ENCODE results near the gene TRIM17. TPM values are rescaled to one million over a fixed set of nuclear protein-coding genes. Genes with fewer than 3 reads are reported as not detected.

Gene TRIM17
- total RNA-seq, 4 donors from 2014 or later = not detected

- DNase-seq = no peak
- Histone ChIP-seq H3K4me3 (no peak overlapping the region), H3K36me3 (no peaks in the 10 kb centered on the region), H3K27ac (no peak overlapping the region), H3K4me1 (no peaks in the 10 kb centered on the region), H3K9me3 (no peaks in the 10 kb centered on the region), H3K27me3 (peaks cover 6% of the 10 kb centered on the region)
- no peak for TF ChIP-seq POLR2A (IDR thresholded peaks at IDR 0.05)
- TF ChIP-seq, protein P1, sequence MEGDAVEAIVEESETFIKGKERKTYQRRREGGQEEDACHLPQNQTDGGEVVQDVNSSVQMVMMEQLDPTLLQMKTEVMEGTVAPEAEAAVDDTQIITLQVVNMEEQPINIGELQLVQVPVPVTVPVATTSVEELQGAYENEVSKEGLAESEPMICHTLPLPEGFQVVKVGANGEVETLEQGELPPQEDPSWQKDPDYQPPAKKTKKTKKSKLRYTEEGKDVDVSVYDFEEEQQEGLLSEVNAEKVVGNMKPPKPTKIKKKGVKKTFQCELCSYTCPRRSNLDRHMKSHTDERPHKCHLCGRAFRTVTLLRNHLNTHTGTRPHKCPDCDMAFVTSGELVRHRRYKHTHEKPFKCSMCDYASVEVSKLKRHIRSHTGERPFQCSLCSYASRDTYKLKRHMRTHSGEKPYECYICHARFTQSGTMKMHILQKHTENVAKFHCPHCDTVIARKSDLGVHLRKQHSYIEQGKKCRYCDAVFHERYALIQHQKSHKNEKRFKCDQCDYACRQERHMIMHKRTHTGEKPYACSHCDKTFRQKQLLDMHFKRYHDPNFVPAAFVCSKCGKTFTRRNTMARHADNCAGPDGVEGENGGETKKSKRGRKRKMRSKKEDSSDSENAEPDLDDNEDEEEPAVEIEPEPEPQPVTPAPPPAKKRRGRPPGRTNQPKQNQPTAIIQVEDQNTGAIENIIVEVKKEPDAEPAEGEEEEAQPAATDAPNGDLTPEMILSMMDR (IDR thresholded peaks at IDR 0.05) = no peak
- TF ChIP-seq EP300 (IDR thresholded peaks at IDR 0.05; ENCODE audit: low read depth) = no peak
- TF ChIP-seq POLR2AphosphoS5 (IDR thresholded peaks at IDR 0.05) = no peak
- WGBS, 2 donors (ENCODE audit: low coverage in 1 of 2) = 71% methylated on average over 14 of the region's 18 CpGs; no CpG with 5 or more reads in 1 of the 2 donors
- in situ Hi-C loops (cut with MboI; ENCODE audit: low pct_ligation_motif_present in 1 of 4, low pct_unique_long_range_greater_than_20kb in 1 of 4, low sequenced_read_pairs in 3 of 4) (no loop called here), intact Hi-C loops (cut with DNase I; ENCODE audit: low total_unique reads) (no loop called here)
Observed at GRCh38 chr1:228362141-228362883, 54.3 kb downstream of the TRIM17 start.

DNA sequence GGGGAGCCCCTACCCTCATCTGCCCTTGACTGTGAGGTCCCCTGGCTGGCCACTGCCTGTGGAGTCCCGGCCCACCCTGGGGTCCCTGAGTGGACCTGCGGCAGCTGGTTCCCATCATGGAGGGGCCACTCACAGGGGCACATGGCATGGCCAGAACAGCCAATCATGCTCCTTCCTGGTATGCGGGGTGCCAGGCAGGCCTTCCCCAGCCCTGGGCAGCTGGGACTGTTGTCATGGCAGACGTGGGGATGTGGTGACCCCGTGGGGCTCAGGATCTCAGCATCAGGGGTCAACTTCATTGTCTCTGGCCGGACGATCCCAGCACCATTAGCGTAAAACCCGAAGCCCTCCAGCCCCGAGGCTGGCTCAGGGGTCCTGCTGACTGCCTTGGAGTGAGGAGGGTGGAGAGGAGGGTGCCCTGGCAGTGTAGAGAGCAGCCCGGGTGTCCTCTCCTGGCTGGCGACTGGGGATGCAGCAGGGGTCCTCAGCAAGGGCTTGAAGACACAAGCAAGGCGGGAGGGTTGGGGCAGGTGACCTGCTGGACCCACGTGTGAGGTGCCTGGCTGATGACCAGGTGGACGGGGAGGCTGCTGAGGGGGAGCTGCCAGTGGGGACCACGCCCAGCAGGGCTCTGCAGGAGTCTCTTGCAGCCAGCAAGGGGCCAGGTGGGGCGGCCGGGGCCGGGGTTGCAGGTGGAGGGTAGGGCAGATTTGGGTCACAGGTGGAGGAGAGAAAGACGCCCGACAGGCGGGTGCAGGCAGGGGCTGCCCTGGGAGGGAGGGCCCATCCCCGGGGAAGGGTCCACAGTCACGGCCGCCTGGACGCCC, 55.1 kb downstream of the TRIM17 start:
- in situ Hi-C loops (cut with MboI; ENCODE audit: low pct_ligation_motif_present in 1 of 4, low pct_unique_long_range_greater_than_20kb in 1 of 4, low sequenced_read_pairs in 3 of 4) = no loop called here
- TF ChIP-seq POLR2AphosphoS5 (IDR thresholded peaks at IDR 0.05) = no peak
- no peaks in the 10 kb centered on the region for H3K27me3 ChIP-seq
- H3K4me1 ChIP-seq = no peaks in the 10 kb centered on the region
- no peaks in the 10 kb centered on the region for H3K36me3 ChIP-seq
- H3K4me3 ChIP-seq = no peak overlapping the region
- DNase-seq = no peak
- H3K9me3 ChIP-seq = no peaks in the 10 kb centered on the region
- WGBS, 2 donors (ENCODE audit: low coverage in 1 of 2) = 77 to 78% methylated on average over 3 to 26 of the region's 26 CpGs
- H3K27ac ChIP-seq = no peak overlapping the region
- intact Hi-C loops (cut with DNase I; ENCODE audit: low total_unique reads) = no loop called here

DNA sequence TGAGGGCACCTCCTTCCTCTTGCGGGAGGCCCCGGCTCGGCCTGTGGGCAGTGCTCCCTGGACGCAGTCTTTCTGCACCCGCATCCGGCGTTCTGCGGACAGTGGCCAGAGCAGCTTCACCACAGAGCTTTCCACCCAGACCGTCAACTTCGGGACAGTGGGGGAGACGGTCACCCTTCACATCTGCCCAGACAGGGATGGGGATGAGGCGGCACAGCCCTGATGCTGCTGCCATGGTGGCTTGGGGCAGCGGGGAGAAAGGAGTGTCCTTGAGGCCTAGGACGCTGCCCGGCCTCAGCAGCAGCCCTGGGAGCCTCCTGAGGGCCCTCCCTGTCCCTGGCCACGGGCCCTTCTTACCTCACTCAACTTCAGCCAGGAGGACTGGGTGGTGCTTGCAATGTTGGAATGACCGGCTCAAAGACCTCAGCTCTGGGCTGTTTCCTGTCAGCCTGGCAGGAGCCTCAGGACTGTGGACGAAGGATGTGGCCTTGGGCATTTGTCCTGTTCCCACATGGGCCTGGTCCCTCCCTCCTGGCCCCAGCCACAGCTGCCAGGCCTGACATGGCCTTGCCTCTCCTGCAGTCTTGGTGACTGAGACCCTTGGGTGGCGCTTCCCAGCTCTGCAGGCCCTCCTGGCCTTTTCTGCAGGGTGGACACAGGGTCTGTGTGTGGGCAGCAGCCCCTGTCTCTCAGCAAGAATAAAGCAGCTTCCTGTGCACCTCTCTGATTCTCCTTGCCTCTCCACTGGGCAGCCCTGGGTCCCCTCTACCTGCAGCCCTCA, 55.9 kb downstream of the TRIM17 start:
- WGBS, 2 donors (ENCODE audit: low coverage in 1 of 2) = 87% methylated on average over 18 of the region's 19 CpGs; no CpG with 5 or more reads in 1 of the 2 donors
- Histone ChIP-seq H3K36me3 (no peaks in the 10 kb centered on the region), H3K4me1 (no peaks in the 10 kb centered on the region), H3K4me3 (no peak overlapping the region), H3K27ac (no peak overlapping the region), H3K27me3 (no peaks in the 10 kb centered on the region), H3K9me3 (no peaks in the 10 kb centered on the region)
- in situ Hi-C loops (cut with MboI; ENCODE audit: low pct_ligation_motif_present in 1 of 4, low pct_unique_long_range_greater_than_20kb in 1 of 4, low sequenced_read_pairs in 3 of 4) = no loop called here
- intact Hi-C loops (cut with DNase I; ENCODE audit: low total_unique reads) = no loop called here
- TF ChIP-seq POLR2AphosphoS5 (IDR thresholded peaks at IDR 0.05) (no peak), POLR2A (IDR thresholded peaks at IDR 0.05) (no peak), EP300 (IDR thresholded peaks at IDR 0.05; ENCODE audit: low read depth) (no peak)
- TF ChIP-seq, protein P1 (IDR thresholded peaks at IDR 0.05) = no peak
- DNase-seq = no peak

DNA sequence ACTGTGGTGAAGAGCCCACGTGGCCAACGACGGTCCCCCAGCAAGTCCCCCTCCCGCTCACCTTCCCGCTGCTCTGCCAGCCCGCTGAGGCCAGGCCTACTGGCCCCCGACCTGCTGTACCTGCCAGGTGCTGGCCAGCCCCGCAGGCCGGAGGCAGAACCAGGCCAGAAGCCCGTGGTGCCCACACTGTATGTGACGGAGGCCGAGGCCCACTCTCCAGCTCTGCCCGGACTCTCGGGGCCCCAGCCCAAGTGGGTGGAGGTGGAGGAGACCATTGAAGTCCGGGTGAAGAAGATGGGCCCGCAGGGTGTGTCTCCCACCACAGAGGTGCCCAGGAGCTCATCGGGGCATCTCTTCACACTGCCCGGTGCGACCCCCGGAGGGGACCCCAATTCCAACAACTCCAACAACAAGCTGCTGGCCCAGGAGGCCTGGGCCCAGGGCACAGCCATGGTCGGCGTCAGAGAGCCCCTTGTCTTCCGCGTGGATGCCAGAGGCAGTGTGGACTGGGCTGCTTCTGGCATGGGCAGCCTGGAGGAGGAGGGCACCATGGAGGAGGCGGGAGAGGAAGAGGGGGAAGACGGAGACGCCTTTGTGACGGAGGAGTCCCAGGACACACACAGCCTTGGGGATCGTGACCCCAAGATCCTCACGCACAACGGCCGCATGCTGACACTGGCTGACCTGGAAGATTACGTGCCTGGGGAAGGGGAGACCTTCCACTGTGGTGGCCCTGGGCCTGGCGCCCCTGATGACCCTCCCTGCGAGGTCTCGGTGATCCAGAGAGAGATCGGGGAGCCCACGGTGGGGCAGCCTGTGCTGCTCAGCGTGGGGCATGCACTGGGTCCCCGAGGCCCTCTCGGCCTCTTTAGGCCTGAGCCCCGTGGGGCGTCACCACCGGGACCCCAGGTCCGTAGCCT, 56.8 kb downstream of the TRIM17 start:
- Histone ChIP-seq H3K9me3 (no peaks in the 10 kb centered on the region), H3K4me1 (no peaks in the 10 kb centered on the region), H3K4me3 (no peak overlapping the region), H3K27me3 (no peaks in the 10 kb centered on the region), H3K36me3 (no peaks in the 10 kb centered on the region), H3K27ac (no peak overlapping the region)
- intact Hi-C loops (cut with DNase I; ENCODE audit: low total_unique reads) (no loop called here), in situ Hi-C loops (cut with MboI; ENCODE audit: low pct_ligation_motif_present in 1 of 4, low pct_unique_long_range_greater_than_20kb in 1 of 4, low sequenced_read_pairs in 3 of 4) (no loop called here)
- no peak for DNase-seq
- WGBS, 2 donors (ENCODE audit: low coverage in 1 of 2) = 91% methylated on average over 45 of the region's 45 CpGs; no CpG with 5 or more reads in 1 of the 2 donors
- TF ChIP-seq POLR2AphosphoS5 (IDR thresholded peaks at IDR 0.05) (no peak), POLR2A (IDR thresholded peaks at IDR 0.05) (no peak), EP300 (IDR thresholded peaks at IDR 0.05; ENCODE audit: low read depth) (no peak)
- TF ChIP-seq, protein P1 (IDR thresholded peaks at IDR 0.05) = no peak
